ENCODE data around the gene CXCR6.

The CXCR6 gene

DNA sequence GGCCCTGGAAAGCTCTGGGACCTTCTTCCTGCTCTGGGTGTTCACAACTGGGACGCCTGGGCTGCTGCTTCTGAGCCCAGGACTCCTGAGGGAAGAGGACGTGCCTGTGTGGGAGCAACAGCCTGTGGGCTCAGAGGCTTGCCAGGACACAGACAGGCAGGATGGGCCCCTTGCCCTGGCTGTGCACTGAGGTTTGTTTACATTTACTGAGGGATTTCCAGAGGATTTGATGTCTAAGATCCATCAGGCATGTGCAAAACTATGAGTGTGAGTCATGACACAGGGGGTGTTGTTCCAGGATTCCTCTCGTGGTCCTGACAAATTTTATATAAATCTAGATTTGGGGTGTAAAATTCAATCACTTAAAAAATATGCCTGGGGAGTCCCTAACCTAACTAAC is 46.3 kb upstream of the CXCR6 start:
- Histone ChIP-seq H3K4me2 (ENCODE audit: insufficient read depth, low read length) (no peak overlapping the region), H3K36me3 (ENCODE audit: insufficient read depth, low read length) (peaks cover 98% of the 10 kb centered on the region), H3K27ac (ENCODE audit: low read length) (peak overlapping the region; percentile 68), H3K4me1 (ENCODE audit: insufficient read depth, low read length) (peaks cover 95% of the 10 kb centered on the region), H3K9me3 (ENCODE audit: insufficient read depth, low read length, severe bottlenecking) (no peaks in the 10 kb centered on the region), H3K9ac (ENCODE audit: low read depth, low read length) (no peak overlapping the region; the same call in 1 of the 2 replicates), H3K27me3 (ENCODE audit: insufficient read depth, low read length, poor library complexity) (no peaks in the 10 kb centered on the region), H3K79me2 (ENCODE audit: insufficient read depth, low read length) (peaks cover 100% of the 10 kb centered on the region), H4K20me1 (ENCODE audit: insufficient read depth, low read length) (peaks cover 94% of the 10 kb centered on the region), H2AFZ (ENCODE audit: low read depth, low read length) (no peak overlapping the region), H3K4me3 (ENCODE audit: low read depth in 1 of 2, low read length in 2 of 2) (no peak overlapping the region)
- ATAC-seq (ENCODE audit: insufficient read depth, low read depth): no peak
- no peak for DNase-seq
- TF ChIP-seq CTCF (IDR thresholded peaks at IDR 0.05; ENCODE audit: borderline replicate concordance, extremely low read depth, low read length, poor library complexity, severe bottlenecking) (no peak), EZH2 (IDR thresholded peaks at IDR 0.05; ENCODE audit: borderline replicate concordance, low read depth, low read length, severe bottlenecking) (no peak)

DNA sequence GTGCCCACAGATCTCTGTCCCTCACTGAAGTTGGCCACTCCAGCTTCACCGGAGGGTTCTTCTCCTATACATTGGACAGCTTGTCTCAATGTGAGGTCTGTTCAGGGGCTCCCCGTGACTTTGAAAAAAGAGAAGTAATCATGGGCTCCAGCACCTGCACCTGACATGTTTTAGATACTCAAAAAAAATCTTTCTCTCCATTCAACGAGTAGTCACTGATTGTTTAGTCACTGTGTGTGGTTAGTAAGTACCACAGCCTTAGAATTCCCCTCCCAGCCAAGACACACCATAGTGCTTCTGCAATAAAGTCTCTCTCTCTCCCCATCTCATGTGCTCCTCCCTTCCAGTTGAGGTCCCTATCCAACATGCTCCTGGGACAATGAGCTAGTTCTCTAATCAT is 38.3 kb upstream of the CXCR6 start:
- Histone ChIP-seq H3K4me2 (ENCODE audit: insufficient read depth, low read length) (peak overlapping the region; percentile 32), H3K27ac (ENCODE audit: low read length) (peak overlapping the region; percentile 99), H3K4me1 (ENCODE audit: insufficient read depth, low read length) (peaks cover 98% of the 10 kb centered on the region), H3K9me3 (ENCODE audit: insufficient read depth, low read length, severe bottlenecking) (no peaks in the 10 kb centered on the region), H4K20me1 (ENCODE audit: insufficient read depth, low read length) (peaks cover 97% of the 10 kb centered on the region), H3K36me3 (ENCODE audit: insufficient read depth, low read length) (peaks cover 100% of the 10 kb centered on the region), H3K79me2 (ENCODE audit: insufficient read depth, low read length) (peaks cover 100% of the 10 kb centered on the region), H3K9ac (ENCODE audit: low read depth, low read length) (no peak overlapping the region), H3K27me3 (ENCODE audit: insufficient read depth, low read length, poor library complexity) (no peaks in the 10 kb centered on the region), H2AFZ (ENCODE audit: low read depth, low read length) (no peak overlapping the region), H3K4me3 (ENCODE audit: low read depth in 1 of 2, low read length in 2 of 2) (no peak overlapping the region)
- no peak for TF ChIP-seq CTCF (IDR thresholded peaks at IDR 0.05; ENCODE audit: borderline replicate concordance, extremely low read depth, low read length, poor library complexity, severe bottlenecking)
- no peak for TF ChIP-seq EZH2 (IDR thresholded peaks at IDR 0.05; ENCODE audit: borderline replicate concordance, low read depth, low read length, severe bottlenecking)
- DNase-seq (no peak), ATAC-seq (ENCODE audit: insufficient read depth, low read depth) (no peak)

GRCh38 chr3:45905755-45906154 is 37.5 kb upstream of the CXCR6 start:
- ATAC-seq (ENCODE audit: insufficient read depth, low read depth): no peak
- peaks cover 98% of the 10 kb centered on the region for H3K4me1 ChIP-seq (ENCODE audit: insufficient read depth, low read length)
- no peak overlapping the region for H3K4me3 ChIP-seq (ENCODE audit: low read depth in 1 of 2, low read length in 2 of 2)
- H3K4me2 ChIP-seq (ENCODE audit: insufficient read depth, low read length): peak overlapping the region; percentile 89
- peaks cover 100% of the 10 kb centered on the region for H3K36me3 ChIP-seq (ENCODE audit: insufficient read depth, low read length)
- H3K79me2 ChIP-seq (ENCODE audit: insufficient read depth, low read length): peaks cover 100% of the 10 kb centered on the region
- no peak overlapping the region for H2AFZ ChIP-seq (ENCODE audit: low read depth, low read length)
- peaks cover 93% of the 10 kb centered on the region for H4K20me1 ChIP-seq (ENCODE audit: insufficient read depth, low read length)
- H3K27me3 ChIP-seq (ENCODE audit: insufficient read depth, low read length, poor library complexity): no peaks in the 10 kb centered on the region
- peak overlapping the region; percentile 99 for H3K27ac ChIP-seq (ENCODE audit: low read length)
- no peak for DNase-seq
- TF ChIP-seq CTCF (IDR thresholded peaks at IDR 0.05; ENCODE audit: borderline replicate concordance, extremely low read depth, low read length, poor library complexity, severe bottlenecking): no peak
- no peak for TF ChIP-seq EZH2 (IDR thresholded peaks at IDR 0.05; ENCODE audit: borderline replicate concordance, low read depth, low read length, severe bottlenecking)
- H3K9me3 ChIP-seq (ENCODE audit: insufficient read depth, low read length, severe bottlenecking): no peaks in the 10 kb centered on the region
- H3K9ac ChIP-seq (ENCODE audit: low read depth, low read length): no peak overlapping the region

Measured in DND-41 (cell line).